ENCODE measurements around the gene FBXO38.

- TF ChIP-seq CTCF (IDR thresholded peaks at IDR 0.05) (no peak), CREM (CRISPR knock-in tag; IDR thresholded peaks at IDR 0.05) (no peak), ESRRA (CRISPR knock-in tag; IDR thresholded peaks at IDR 0.05; ENCODE audit: borderline replicate concordance) (no peak), JUN (CRISPR knock-in tag; IDR thresholded peaks at IDR 0.05) (no peak)
- TF ChIP-seq, protein P1, sequence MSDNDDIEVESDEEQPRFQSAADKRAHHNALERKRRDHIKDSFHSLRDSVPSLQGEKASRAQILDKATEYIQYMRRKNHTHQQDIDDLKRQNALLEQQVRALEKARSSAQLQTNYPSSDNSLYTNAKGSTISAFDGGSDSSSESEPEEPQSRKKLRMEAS (CRISPR knock-in tag; IDR thresholded peaks at IDR 0.05) = no peak
Observed at GRCh38 chr5:148398698-148399121, 15.0 kb downstream of the FBXO38 start.
